Stimulated activated CD4-positive, alpha-beta T cell treated with anti-CD3 and anti-CD28 coated beads, TNF-alpha, amount 100 ng/mL, for 1 hour (primary cell): ENCODE data around the gene IDUA.

Source experiments
- DNase-seq, 3 donors: peaks; one replicate each; pipeline ENCODE4 v3.0.0-alpha.2; 2020; ENCODE audit warnings: low read depth in 3 of 3, low spot score in 1 of 3

Gene IDUA

GRCh38 chr4:1027915-1028238, 41.0 kb downstream of the IDUA start:
- no peak for DNase-seq

GRCh38 chr4:1028574-1029220, 41.9 kb downstream of the IDUA start:
- no peak for DNase-seq

- DNase-seq = no peak
Measured at GRCh38 chr4:1029529-1029928, 42.7 kb downstream of the IDUA start.

- DNase-seq = no peak
Measured at GRCh38 chr4:1030031-1030430, 43.2 kb downstream of the IDUA start.

GRCh38 chr4:1030559-1030958, 43.7 kb downstream of the IDUA start:
- no peak for DNase-seq

GRCh38 chr4:1031346-1031745, 44.5 kb downstream of the IDUA start:
- no peak for DNase-seq

- DNase-seq = no peak
Measured at GRCh38 chr4:1031956-1032795, 45.3 kb downstream of the IDUA start.

GRCh38 chr4:1032861-1033260, 46.0 kb downstream of the IDUA start:
- DNase-seq = no peak

GRCh38 chr4:1033840-1034551, 47.2 kb downstream of the IDUA start:
- no peak for DNase-seq

GRCh38 chr4:1035510-1035909, 48.7 kb downstream of the IDUA start:
- DNase-seq = no peak

GRCh38 chr4:1036095-1036494, 49.3 kb downstream of the IDUA start:
- DNase-seq = no peak

GRCh38 chr4:1036976-1037810, 50.3 kb downstream of the IDUA start:
- DNase-seq = no peak

GRCh38 chr4:1038948-1039492, 52.2 kb downstream of the IDUA start:
- no peak for DNase-seq

GRCh38 chr4:1039493-1040343, 52.9 kb downstream of the IDUA start:
- no peak for DNase-seq

- DNase-seq = no peak
Measured at GRCh38 chr4:1040344-1041146, 53.7 kb downstream of the IDUA start.

GRCh38 chr4:1041147-1041935, 54.5 kb downstream of the IDUA start:
- no peak for DNase-seq

- no peak for DNase-seq
Measured at GRCh38 chr4:1041936-1042330, 55.1 kb downstream of the IDUA start.

- no peak for DNase-seq
Measured at GRCh38 chr4:1042352-1043055, 55.7 kb downstream of the IDUA start.
